Cardiac muscle cell (in vitro differentiated cells and primary cell): ENCODE results near the gene TRAF1. TPM values are rescaled to one million over a fixed set of nuclear protein-coding genes. Genes with fewer than 3 reads are reported as not detected.
"Not testable (repeated sequence)": the region's sequence is repeated elsewhere in the genome, so short reads cannot be mapped to it uniquely, and the experiment has no call there.

Source experiments
- DNase-seq, 2 donors: peaks; one replicate each; pipeline versions ENCODE4 v3.0.0 to v3.0.0-alpha.2; 2010 to 2017; ENCODE audit warnings: low read depth in 1 of 2, low spot score in 1 of 2
- H3K27ac ChIP-seq: fragments of 200-600 bp; sonication (generic); 2 replicates; pipeline ENCODE4 v1.5.1; 2016
- H3K27me3 ChIP-seq: fragments of 200-600 bp; sonication (generic); 2 replicates; pipeline ENCODE4 v1.6.0; 2016; ENCODE audit warnings: control low read depth
- H3K36me3 ChIP-seq: fragments of 200-600 bp; sonication (generic); 2 replicates; pipeline ENCODE4 v1.5.1; 2016; ENCODE audit warnings: control low read depth
- H3K4me1 ChIP-seq: fragments of 200-600 bp; sonication (generic); 2 replicates; pipeline ENCODE4 v1.8.1; 2017; ENCODE audit warnings: low read depth, mild to moderate bottlenecking, mixed run types
- H3K4me3 ChIP-seq: fragments of 200-600 bp; sonication (generic); 2 replicates; pipeline ENCODE4 v1.5.1; 2016; ENCODE audit warnings: mild to moderate bottlenecking
- H3K9me3 ChIP-seq: fragments of 200-600 bp; sonication (generic); 2 replicates; pipeline ENCODE4 v1.5.1; 2017; ENCODE audit warnings: low read depth, mild to moderate bottlenecking, control low read depth
- CTCF ChIP-seq: IDR thresholded peaks from 2 replicates; pipeline ENCODE4 v1.5.1; 2012; ENCODE audit warnings: low read depth, mild to moderate bottlenecking, low read length
- polyA plus RNA-seq: library from polyadenylated mRNA; unstranded; fragments of >200 nt; fragmentation: Nextera tagmentation; extraction: Ambion mirVana; gene quantifications from 2 replicates; pipeline ENCODE4 v1.2.1, GENCODE V29; 2016
- total RNA-seq: library from RNA; depleted of rRNA; stranded (reverse); fragments of >200 nt; gene quantifications from 2 replicates; pipeline ENCODE4 v1.2.3, GENCODE V29; 2016

The TRAF1 gene
- total RNA-seq (4.1 and 7.5 TPM in 2 replicates), polyA plus RNA-seq (3.0 and 3.5 TPM in 2 replicates)

GRCh38 chr9:120926397-120926928 is at the start of gene TRAF1:
Gene TRAF1 (minus strand): TSS chr9:120926796. CDS start chr9:120926075, 721 bp downstream.
- no peak within 1 kb of the TSS for H3K27ac ChIP-seq
- H3K27me3 ChIP-seq = no peaks in the 10 kb centered on the region
- TF ChIP-seq CTCF = no peak
- H3K36me3 ChIP-seq = no peaks in the 10 kb centered on the region
- peaks cover 17% of the 10 kb centered on the region for H3K4me1 ChIP-seq
- no peaks in the 10 kb centered on the region for H3K9me3 ChIP-seq
- H3K4me3 ChIP-seq = no peak within 1 kb of the TSS
- no peak for DNase-seq

- H3K4me1 ChIP-seq = no peaks in the 10 kb centered on the region
- no peak overlapping the region for H3K27ac ChIP-seq
- no peak for TF ChIP-seq CTCF
Observed at GRCh38 chr9:120974921-120975320, 48.3 kb upstream of the TRAF1 start.

GRCh38 chr9:120974181-120974580 is 47.6 kb upstream of the TRAF1 start:
- DNase-seq = peak in 1 of 2 donors; percentile 72
- TF ChIP-seq CTCF = no peak
- H3K9me3 ChIP-seq = no peaks in the 10 kb centered on the region
- no peaks in the 10 kb centered on the region for H3K4me1 ChIP-seq
- no peak overlapping the region for H3K4me3 ChIP-seq
- H3K36me3 ChIP-seq = no peaks in the 10 kb centered on the region
- no peak overlapping the region for H3K27ac ChIP-seq
- H3K27me3 ChIP-seq = no peaks in the 10 kb centered on the region

More at GRCh38 chr9:120974921-120975320, 48.3 kb upstream of the TRAF1 start:
- Histone ChIP-seq H3K9me3 (no peaks in the 10 kb centered on the region), H3K27me3 (no peaks in the 10 kb centered on the region), H3K4me3 (no peak overlapping the region), H3K36me3 (no peaks in the 10 kb centered on the region)
- DNase-seq = no peak

GRCh38 chr9:120971938-120972337 is 45.3 kb upstream of the TRAF1 start:
- no peaks in the 10 kb centered on the region for H3K9me3 ChIP-seq
- H3K27me3 ChIP-seq = no peaks in the 10 kb centered on the region
- no peaks in the 10 kb centered on the region for H3K4me1 ChIP-seq
- no peak overlapping the region for H3K27ac ChIP-seq
- no peaks in the 10 kb centered on the region for H3K36me3 ChIP-seq
- no peak for DNase-seq
- TF ChIP-seq CTCF = no peak
- H3K4me3 ChIP-seq = no peak overlapping the region

GRCh38 chr9:120971471-120971870 is 44.9 kb upstream of the TRAF1 start:
- H3K4me3 ChIP-seq, H3K27ac ChIP-seq, DNase-seq, H3K27me3 ChIP-seq, H3K36me3 ChIP-seq, H3K4me1 ChIP-seq, H3K9me3 ChIP-seq: not testable (repeated sequence)

- no peaks in the 10 kb centered on the region for H3K9me3 ChIP-seq
- no peaks in the 10 kb centered on the region for H3K27me3 ChIP-seq
- no peak for DNase-seq
- no peaks in the 10 kb centered on the region for H3K4me1 ChIP-seq
- no peak overlapping the region for H3K4me3 ChIP-seq
- no peak overlapping the region for H3K27ac ChIP-seq
- no peaks in the 10 kb centered on the region for H3K36me3 ChIP-seq
- TF ChIP-seq CTCF = no peak
Observed at GRCh38 chr9:120970244-120970643, 43.6 kb upstream of the TRAF1 start.
